GM12892 (cell line): ENCODE results near the gene DTX2.
"Not testable (repeated sequence)": the region's sequence is repeated elsewhere in the genome, so short reads cannot be mapped to it uniquely, and the experiment has no call there.

Source experiments
- POLR2A ChIP-seq: IDR thresholded peaks from 2 replicates; pipeline ENCODE4 v1.6.1; 2011; ENCODE audit warnings: low read depth, low read length, control low read depth
- POLR2AphosphoS5 ChIP-seq: IDR thresholded peaks from 2 replicates; pipeline ENCODE4 v1.6.1; 2011; ENCODE audit warnings: low read depth, low read length, control low read depth
- TAF1 ChIP-seq: IDR thresholded peaks from 2 replicates; pipeline ENCODE4 v1.6.1; 2011; ENCODE audit warnings: low read depth, mild to moderate bottlenecking, control low read depth, low read length, borderline replicate concordance

- not testable (repeated sequence) for TF ChIP-seq POLR2A, POLR2AphosphoS5, TAF1
These were observed 18.7 kb upstream of the DTX2 start for GRCh38 chr7:76442664-76443446.
